Cerebellar nuclear complex (tissue), 1 donor: ENCODE measurements around the gene DGCR6L.
"Not testable (repeated sequence)": the region's sequence is repeated elsewhere in the genome, so short reads cannot be mapped to it uniquely, and the experiment has no call there.

ENCODE experiments used
- DNase-seq, 2 experiments: peaks; one replicate each; lab custom pipeline; 2025; lab: John Stamatoyannopoulos, UW

The DGCR6L gene

GRCh38 chr22:20319745-20320658 is at the start of gene DGCR6L:
TSS of gene DGCR6L (minus strand) at chr22:20320060. CDS start at chr22:20319988, 72 bp downstream.
- DNase-seq: peak in 1 of 2 experiments; percentile 47

- not testable (repeated sequence) for DNase-seq
Observed at GRCh38 chr22:20368875-20369274, 49.0 kb upstream of the DGCR6L start.

GRCh38 chr22:20366841-20367240 is 47.0 kb upstream of the DGCR6L start:
- not testable (repeated sequence) for DNase-seq

GRCh38 chr22:20364335-20365260 is 44.7 kb upstream of the DGCR6L start:
- not testable (repeated sequence) for DNase-seq

- not testable (repeated sequence) for DNase-seq
Observed at GRCh38 chr22:20362403-20362802, 42.5 kb upstream of the DGCR6L start.

- DNase-seq: not testable (repeated sequence)
Observed at GRCh38 chr22:20361752-20362229, 41.9 kb upstream of the DGCR6L start.

GRCh38 chr22:20360866-20361751 is 41.2 kb upstream of the DGCR6L start:
- DNase-seq: not testable (repeated sequence)

- DNase-seq: not testable (repeated sequence)
Observed at GRCh38 chr22:20360261-20360660, 40.4 kb upstream of the DGCR6L start.

GRCh38 chr22:20358503-20359239 is 38.8 kb upstream of the DGCR6L start:
- DNase-seq: not testable (repeated sequence)

- not testable (repeated sequence) for DNase-seq
Observed at GRCh38 chr22:20357967-20358366, 38.1 kb upstream of the DGCR6L start.

- DNase-seq: not testable (repeated sequence)
Observed at GRCh38 chr22:20356906-20357305, 37.0 kb upstream of the DGCR6L start.

GRCh38 chr22:20355939-20356636 is 36.2 kb upstream of the DGCR6L start:
- not testable (repeated sequence) for DNase-seq

GRCh38 chr22:20354238-20354975 is 34.5 kb upstream of the DGCR6L start:
- no peak for DNase-seq

- not testable (repeated sequence) for DNase-seq
Observed at GRCh38 chr22:20352536-20352935, 32.7 kb upstream of the DGCR6L start.

- not testable (repeated sequence) for DNase-seq
Observed at GRCh38 chr22:20346553-20346952, 26.7 kb upstream of the DGCR6L start.

GRCh38 chr22:20338291-20338690 is 18.4 kb upstream of the DGCR6L start:
- DNase-seq: not testable (repeated sequence)

GRCh38 chr22:20337807-20338206 is 17.9 kb upstream of the DGCR6L start:
- DNase-seq: not testable (repeated sequence)

GRCh38 chr22:20336561-20336960 is 16.7 kb upstream of the DGCR6L start:
- DNase-seq: not testable (repeated sequence)

GRCh38 chr22:20328569-20328930 is 8.7 kb upstream of the DGCR6L start:
- not testable (repeated sequence) for DNase-seq
